Heart right ventricle (tissue), 16 donors: ENCODE measurements around the gene LINGO4. TPM values are rescaled to one million over a fixed set of nuclear protein-coding genes. Genes with fewer than 3 reads are reported as not detected.
"Not testable (repeated sequence)": the region's sequence is repeated elsewhere in the genome, so short reads cannot be mapped to it uniquely, and the experiment has no call there.

ENCODE experiments used
- ATAC-seq, 8 donors: fragments of 200-7000 bp; cut with Tn5 transposase; one replicate each; pipeline ENCODE4 v1.9.1; 2020; ENCODE audit warnings: mild to moderate bottlenecking in 8 of 8, moderate library complexity in 8 of 8, moderate number of reproducible peaks in 1 of 8
- DNase-seq, 2 donors: peaks; one replicate each; pipeline ENCODE4 v3.0.0-alpha.2; 2020
- H3K27ac ChIP-seq, 10 donors: fragments of 200-600 bp; sonication (generic) in 2 of 10; one replicate each; pipeline versions ENCODE4 v1.5.0 to v1.8.0; 2020 to 2022; ENCODE audit warnings: mild to moderate bottlenecking in 3 of 10
- H3K27me3 ChIP-seq, 7 donors: fragments of 200-600 bp; one replicate each; pipeline ENCODE4 v1.8.0; 2021 to 2022; ENCODE audit warnings: mild to moderate bottlenecking in 2 of 7
- H3K36me3 ChIP-seq, 9 donors: fragments of 200-600 bp; sonication (generic) in 1 of 9; one replicate each; pipeline versions ENCODE4 v1.5.0 to v1.8.0; 2020 to 2022; ENCODE audit warnings: mild to moderate bottlenecking in 2 of 9
- H3K4me1 ChIP-seq, 9 donors: fragments of 200-600 bp; sonication (generic) in 1 of 9; one replicate each; pipeline versions ENCODE4 v1.5.0 to v1.8.0; 2020 to 2022; ENCODE audit warnings: mild to moderate bottlenecking in 4 of 9
- H3K4me3 ChIP-seq, 10 donors: fragments of 200-600 bp; sonication (generic) in 2 of 10; one replicate each; pipeline versions ENCODE4 v1.5.0 to v1.8.0; 2020 to 2022; ENCODE audit warnings: mild to moderate bottlenecking in 7 of 10, moderate library complexity in 2 of 10
- H3K9me3 ChIP-seq, 11 donors: fragments of 200-600 bp in 10 of 11; sonication (generic) in 2 of 11; one replicate each; pipeline versions ENCODE4 v1.5.0 to v1.8.0; 2013 to 2022; ENCODE audit warnings: mild to moderate bottlenecking in 2 of 11, control low read depth in 1 of 11, moderate library complexity in 1 of 11
- CTCF ChIP-seq, 9 donors: fragments of 200-600 bp; sonication (generic) in 2 of 9; IDR thresholded peaks; one replicate each; pipeline versions ENCODE4 v1.5.0 to v1.8.0; 2021 to 2022; ENCODE audit warnings: antibody characterized with exemption in 9 of 9, mild to moderate bottlenecking in 5 of 9, moderate library complexity in 1 of 9
- WGBS, 2 donors: extraction: QIAGEN DNeasy Blood & Tissue Kit; methylation state at CpG; one replicate each; pipeline ENCODE4 v1.1.7; 2013; ENCODE audit warnings: inconsistent platforms in 1 of 2; 5-methylcytosine and 5-hydroxymethylcytosine counted together
- intact Hi-C, 10 donors: fragments of 100-400 bp; cut with DNase I; formaldehyde crosslinking; loops; one replicate each; pipeline versions ENCODE4 v1.11.1 to v1.14.2; 2022
- polyA plus RNA-seq, 2 donors: library from polyadenylated mRNA; stranded (reverse); fragments of 200-250 nt; gene quantifications; one replicate each; pipeline ENCODE4 v1.2.3, GENCODE V29; 2013
- total RNA-seq, 10 donors: library from RNA; stranded (reverse); fragmentation: NEBNext Ultra II Directional in 3 of 10; extraction: Animal tissue kit (Norgen Biotek cat#: 25700) in 3 of 10; gene quantifications; one replicate each; pipeline versions ENCODE4 v1.2.1 to v1.2.4, GENCODE V29; 2021 to 2023
- donor health status: Arrhythmogenic right ventricular cardiomyopathy.
- donor health status: ischemic (EF 13 %, LVEDD 7.1; RV severe dilation, severe dysfunction).
- donor health status: healthy with polysubstance abuse.
- donor health status: DM: no; HTN: yes; CAD: no.
- donor health status: DM: no; HTN: no; CAD: no.
- donor health status: ischemic (EF 25% LVEDD 6.9; RV normal size, moderate dysfunction).
- donor health status: ischemic (EF 25% LVEDD 5.7; RV mildly dilated, moderate dysfunction).
- donor health status: healthy.
- donor health status: DM: yes; HTN: yes; CAD: no.
- donor health status: Ischemic cardiomyopathy.
- donor health status: ischemic (EF 35%, LVEDD 5.7; RV mildly dilated, moderate dysfunction).
- donor health status: nonischemic (EF 11% LVEDD 7.7; RV severe dilation, severe dysfunction).
- donor health status: DM: yes; HTN: yes; CAD: no.
- donor health status: PGD.
- donor health status: ischemic (EF 29% LVEDD 5.4; RV normal size, mild dysfunction).
- donor health status: nonischemic (EF 23%, LVEDD 6.1; RV moderate dilation, normal function).

Gene LINGO4
- total and polyA plus RNA-seq, 12 donors, result 0.10 to 2.7 (median 0.68) TPM

GRCh38 chr1:151783796-151784195 is 21.4 kb downstream of the LINGO4 start:
- H3K27ac ChIP-seq, result peak overlapping the region in 2 of 10 donors; percentile 24 to 58
- no peaks in the 10 kb centered on the region for H3K9me3 ChIP-seq
- intact Hi-C loops, result no loop called here
- no peaks in the 10 kb centered on the region for H3K27me3 ChIP-seq
- peaks cover 0 to 17% (median 0%) of the 10 kb centered on the region in 9 donors for H3K4me1 ChIP-seq
- DNase-seq (no peak), ATAC-seq (peak in 1 of 8 donors; percentile 20)
- WGBS, 2 donors, result 50 to 76% methylated on average over 2 of the region's 2 CpGs
- H3K36me3 ChIP-seq, result peaks cover 0 to 38% (median 0%) of the 10 kb centered on the region in 9 donors
- no peak for TF ChIP-seq CTCF (IDR thresholded peaks at IDR 0.05)
- no peak overlapping the region for H3K4me3 ChIP-seq

DNA sequence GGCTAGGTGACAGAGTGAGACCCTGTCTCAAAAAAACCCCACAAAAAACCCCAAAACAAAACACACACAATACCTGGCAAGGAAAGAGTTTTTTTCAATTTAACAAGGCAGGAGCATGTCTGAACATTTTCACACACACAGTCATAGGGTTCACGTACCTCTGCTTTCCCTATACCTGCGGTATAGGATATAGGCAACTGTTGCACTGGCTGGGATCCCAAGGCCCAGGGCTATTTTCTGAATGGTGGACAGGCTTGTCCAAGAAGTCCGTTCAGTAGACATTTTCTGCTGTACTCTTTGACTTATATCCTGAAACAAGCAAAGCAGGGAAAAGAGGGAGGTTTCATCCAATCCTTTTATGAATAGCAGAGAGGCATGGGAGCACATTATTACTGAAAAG is 22.5 kb downstream of the LINGO4 start:
- Histone ChIP-seq H3K9me3 (no peaks in the 10 kb centered on the region), H3K27ac (peak overlapping the region in 1 of 10 donors; percentile 58), H3K4me3 (no peak overlapping the region), H3K27me3 (no peaks in the 10 kb centered on the region), H3K4me1 (peaks cover 0 to 17% (median 0%) of the 10 kb centered on the region in 9 donors), H3K36me3 (peaks cover 0 to 49% (median 0%) of the 10 kb centered on the region in 9 donors)
- TF ChIP-seq CTCF (IDR thresholded peaks at IDR 0.05), result no peak
- DNase-seq (no peak), ATAC-seq (no peak)
- WGBS, 2 donors, result 89 to 91% methylated on average over 3 of the region's 3 CpGs
- intact Hi-C loops, result no loop called here

GRCh38 chr1:151782026-151782425 is 23.2 kb downstream of the LINGO4 start:
- Histone ChIP-seq H3K4me1 (peaks cover 0 to 17% (median 0%) of the 10 kb centered on the region in 9 donors), H3K27ac (peak overlapping the region in 1 of 10 donors; percentile 58), H3K36me3 (peaks cover 0 to 51% (median 0%) of the 10 kb centered on the region in 9 donors)
- H3K9me3 ChIP-seq, ATAC-seq, H3K27me3 ChIP-seq, DNase-seq, intact Hi-C loops, H3K4me3 ChIP-seq: not testable (repeated sequence)
- 88 to 92% methylated on average over 5 of the region's 5 CpGs for WGBS, 2 donors

DNA sequence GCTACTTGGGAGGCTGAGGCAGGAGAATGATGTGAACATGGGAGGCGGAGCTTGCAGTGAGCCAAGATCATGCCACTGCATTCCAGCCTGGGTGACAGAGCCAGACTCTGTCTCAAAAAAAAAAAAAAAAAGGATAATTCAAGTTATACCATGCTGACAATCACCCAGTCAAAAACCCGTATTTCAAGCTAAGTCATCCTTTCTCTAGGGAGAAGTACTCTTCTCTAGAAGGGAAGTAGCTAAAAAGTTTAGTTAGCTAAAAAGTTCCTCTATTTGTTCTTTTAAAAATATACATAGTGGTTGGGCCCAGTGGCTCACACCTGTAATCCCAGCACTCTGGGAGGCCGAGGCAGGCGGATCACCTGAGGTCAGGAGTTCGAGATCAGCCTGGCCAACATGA is 24.5 kb downstream of the LINGO4 start:
- H3K27me3 ChIP-seq, ATAC-seq, DNase-seq, H3K9me3 ChIP-seq, intact Hi-C loops, H3K4me3 ChIP-seq: not testable (repeated sequence)
- 93 to 98% methylated on average over 5 of the region's 5 CpGs for WGBS, 2 donors
- H3K27ac ChIP-seq, result peak overlapping the region in 1 of 10 donors; percentile 40
- peaks cover 0 to 64% (median under 1%) of the 10 kb centered on the region in 9 donors for H3K36me3 ChIP-seq
- H3K4me1 ChIP-seq, result peaks cover 0 to 17% (median 0%) of the 10 kb centered on the region in 9 donors

GRCh38 chr1:151779852-151780251 is 25.4 kb downstream of the LINGO4 start:
- Histone ChIP-seq H3K27ac (no peak overlapping the region), H3K36me3 (peaks cover 0 to 73% (median 6%) of the 10 kb centered on the region in 9 donors), H3K9me3 (no peaks in the 10 kb centered on the region), H3K4me3 (no peak overlapping the region), H3K4me1 (peaks cover 0 to 17% (median 0%) of the 10 kb centered on the region in 9 donors), H3K27me3 (no peaks in the 10 kb centered on the region)
- TF ChIP-seq CTCF (IDR thresholded peaks at IDR 0.05), result no peak
- intact Hi-C loops, result no loop called here
- WGBS, 2 donors, result 89 to 93% methylated on average over 4 of the region's 4 CpGs
- DNase-seq (no peak), ATAC-seq (no peak)
